Lung (tissue), 12 donors: ENCODE results near the gene ZNF546. TPM values are rescaled to one million over a fixed set of nuclear protein-coding genes. Genes with fewer than 3 reads are reported as not detected.
"Not testable (repeated sequence)": the region's sequence is repeated elsewhere in the genome, so short reads cannot be mapped to it uniquely, and the experiment has no call there.

Experiments
- ATAC-seq: fragments of 200-7000 bp; cut with Tn5 transposase; one replicate; pipeline ENCODE4 v1.9.1; 2020; ENCODE audit warnings: moderate number of reproducible peaks; ENCODE audit not compliant: insufficient read depth, low FRiP score
- DNase-seq, 3 donors: peaks; one replicate each; pipeline ENCODE4 v3.0.0-alpha.2; 2013 to 2017
- H3K27ac ChIP-seq, 2 donors: one replicate each; pipeline ENCODE4 v1.5.1; 2013; ENCODE audit warnings: mild to moderate bottlenecking in 2 of 2, moderate library complexity in 2 of 2, control low read depth in 1 of 2, inconsistent platforms in 1 of 2, low read depth in 1 of 2, low read length in 1 of 2
- H3K27me3 ChIP-seq, 3 donors: one replicate each; pipeline ENCODE4 v1.5.1; 2013; ENCODE audit warnings: low read length in 2 of 3; ENCODE audit not compliant: control insufficient read depth in 3 of 3, insufficient read depth in 3 of 3
- H3K36me3 ChIP-seq, 4 donors: one replicate each; pipeline ENCODE4 v1.5.1; 2013; ENCODE audit warnings: low read length in 4 of 4, mild to moderate bottlenecking in 1 of 4, moderate library complexity in 1 of 4; ENCODE audit not compliant: control insufficient read depth in 4 of 4, insufficient read depth in 4 of 4
- H3K4me1 ChIP-seq, 5 donors: one replicate each; pipeline ENCODE4 v1.5.1; 2013; ENCODE audit warnings: low read length in 5 of 5, mild to moderate bottlenecking in 2 of 5, moderate library complexity in 1 of 5; ENCODE audit not compliant: control insufficient read depth in 5 of 5, insufficient read depth in 5 of 5
- H3K4me3 ChIP-seq: one replicate; pipeline ENCODE4 v1.5.1; 2013; ENCODE audit warnings: mild to moderate bottlenecking, control low read depth, moderate library complexity
- H3K9ac ChIP-seq, 2 donors: one replicate each; pipeline ENCODE4 v1.5.1; 2013; ENCODE audit warnings: low read length in 2 of 2, control low read depth in 1 of 2; ENCODE audit not compliant: insufficient read depth in 1 of 2
- H3K9me3 ChIP-seq, 4 donors: one replicate each; pipeline ENCODE4 v1.5.1; 2013; ENCODE audit warnings: low read length in 3 of 4, mild to moderate bottlenecking in 1 of 4, moderate library complexity in 1 of 4; ENCODE audit not compliant: control insufficient read depth in 4 of 4, insufficient read depth in 3 of 4
- CTCF ChIP-seq: IDR thresholded peaks from 2 replicates; pipeline ENCODE4 v1.5.1; 2012; ENCODE audit warnings: mild to moderate bottlenecking; ENCODE audit errors: control extremely low read depth, extremely low read depth
- WGBS, 2 donors: extraction: QIAGEN DNeasy Blood & Tissue Kit; methylation state at CpG; one replicate each; pipeline ENCODE4 v1.1.7; 2013; 5-methylcytosine and 5-hydroxymethylcytosine counted together
- polyA plus RNA-seq, 2 donors: library from polyadenylated mRNA; stranded (reverse); fragments of 200-250 nt; gene quantifications; one replicate each; pipeline ENCODE4 v1.2.1, GENCODE V29; 2013
- total RNA-seq, 2 donors: library from RNA; depleted of rRNA in 1 of 2; stranded (reverse); fragments of >200 nt in 1 of 2; gene quantifications; one replicate each; pipeline ENCODE4 v1.2.1, GENCODE V29; 2014 to 2021
- donor health status: control.
- donor health status: control.
- donor health status: Bipolar disorder and iron deficiency.
- donor health status: healthy.
- donor health status: DM: yes; HTN: yes; CAD: no.

ZNF546 gene
- total and polyA plus RNA-seq, 4 donors = 1.0 to 9.2 (median 2.7) TPM

- H3K4me3 ChIP-seq = no peak overlapping the region
- no peak overlapping the region for H3K9ac ChIP-seq
- WGBS, 2 donors = 97 to 98% methylated on average over 2 of the region's 2 CpGs
- no peaks in the 10 kb centered on the region for H3K27me3 ChIP-seq
- ATAC-seq = no peak
- no peaks in the 10 kb centered on the region for H3K4me1 ChIP-seq
- TF ChIP-seq CTCF = no peak
- peaks cover 0 to 20% (median 10%) of the 10 kb centered on the region in 4 donors for H3K36me3 ChIP-seq
- no peak overlapping the region for H3K27ac ChIP-seq
- peaks cover 13 to 55% (median 29%) of the 10 kb centered on the region in 4 donors for H3K9me3 ChIP-seq
- no peak for DNase-seq
These were observed 37.2 kb downstream of the ZNF546 start for GRCh38 chr19:40033989-40034560.

GRCh38 chr19:40035996-40036395, 39.1 kb downstream of the ZNF546 start:
- WGBS, 2 donors = 97 to 99% methylated on average over 4 of the region's 4 CpGs
- peaks cover 12 to 43% (median 24%) of the 10 kb centered on the region in 4 donors for H3K9me3 ChIP-seq
- DNase-seq = no peak

GRCh38 chr19:40038047-40038446, 41.2 kb downstream of the ZNF546 start:
- H3K9ac ChIP-seq, H3K27ac ChIP-seq, DNase-seq, H3K4me1 ChIP-seq, ATAC-seq, H3K4me3 ChIP-seq, H3K27me3 ChIP-seq: not testable (repeated sequence)
- WGBS, 2 donors = 96 to 100% methylated on average over 3 of the region's 3 CpGs
- Histone ChIP-seq H3K9me3 (peaks cover 6 to 31% (median 21%) of the 10 kb centered on the region in 4 donors), H3K36me3 (peaks cover under 1 to 20% (median 10%) of the 10 kb centered on the region in 4 donors)

More at GRCh38 chr19:40035996-40036395, 39.1 kb downstream of the ZNF546 start:
- ATAC-seq = no peak
- no peak overlapping the region for H3K9ac ChIP-seq
- H3K36me3 ChIP-seq = peaks cover 0 to 20% (median 10%) of the 10 kb centered on the region in 4 donors
- no peaks in the 10 kb centered on the region for H3K27me3 ChIP-seq
- no peak for TF ChIP-seq CTCF
- H3K4me1 ChIP-seq = no peaks in the 10 kb centered on the region
- H3K27ac ChIP-seq = no peak overlapping the region
- no peak overlapping the region for H3K4me3 ChIP-seq

GRCh38 chr19:40041718-40042117, 44.9 kb downstream of the ZNF546 start:
- ATAC-seq, H3K27ac ChIP-seq, H3K4me3 ChIP-seq, H3K27me3 ChIP-seq, H3K9ac ChIP-seq, H3K4me1 ChIP-seq, DNase-seq: not testable (repeated sequence)
- H3K36me3 ChIP-seq = peaks cover 11 to 34% (median 24%) of the 10 kb centered on the region in 4 donors
- peaks cover 3 to 18% (median 11%) of the 10 kb centered on the region in 4 donors for H3K9me3 ChIP-seq
- WGBS, 2 donors = 91 to 100% methylated on average over 1 of the region's 1 CpG
